ENCODE measurements around the gene CDC73. TPM values are rescaled to one million over a fixed set of nuclear protein-coding genes. Genes with fewer than 3 reads are reported as not detected.
A peak's percentile ranks its signal among the peaks of the same experiment; 100 is the strongest.

The CDC73 gene
- total and polyA plus RNA-seq, 9 of the 15 experiments (the other 6 are each of a cell fraction or from before 2014, with no cell fraction given), result 19.0 to 61.7 (median 30.1) TPM

DNA sequence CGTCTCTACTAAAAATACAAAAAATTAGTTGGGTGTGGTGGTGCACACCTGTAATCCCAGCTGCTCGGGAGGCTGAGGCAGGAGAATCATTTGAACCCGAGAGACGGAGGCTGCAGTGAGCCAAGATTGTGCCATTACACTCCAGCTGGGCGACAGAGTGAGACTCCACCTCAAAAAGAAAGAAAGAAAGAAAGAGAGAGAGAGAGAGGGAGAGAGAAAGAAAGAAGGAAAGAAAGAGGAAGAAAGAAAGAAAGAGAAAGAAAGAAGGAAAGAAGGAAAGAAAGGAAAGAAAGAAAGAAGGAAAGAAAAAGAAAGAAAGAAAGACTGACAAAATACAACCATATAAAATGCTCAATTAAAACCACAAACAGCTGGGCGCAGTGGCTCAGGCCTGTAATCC is 4.7 kb upstream of the CDC73 start (continued):
- TF ChIP-seq, protein P1, sequence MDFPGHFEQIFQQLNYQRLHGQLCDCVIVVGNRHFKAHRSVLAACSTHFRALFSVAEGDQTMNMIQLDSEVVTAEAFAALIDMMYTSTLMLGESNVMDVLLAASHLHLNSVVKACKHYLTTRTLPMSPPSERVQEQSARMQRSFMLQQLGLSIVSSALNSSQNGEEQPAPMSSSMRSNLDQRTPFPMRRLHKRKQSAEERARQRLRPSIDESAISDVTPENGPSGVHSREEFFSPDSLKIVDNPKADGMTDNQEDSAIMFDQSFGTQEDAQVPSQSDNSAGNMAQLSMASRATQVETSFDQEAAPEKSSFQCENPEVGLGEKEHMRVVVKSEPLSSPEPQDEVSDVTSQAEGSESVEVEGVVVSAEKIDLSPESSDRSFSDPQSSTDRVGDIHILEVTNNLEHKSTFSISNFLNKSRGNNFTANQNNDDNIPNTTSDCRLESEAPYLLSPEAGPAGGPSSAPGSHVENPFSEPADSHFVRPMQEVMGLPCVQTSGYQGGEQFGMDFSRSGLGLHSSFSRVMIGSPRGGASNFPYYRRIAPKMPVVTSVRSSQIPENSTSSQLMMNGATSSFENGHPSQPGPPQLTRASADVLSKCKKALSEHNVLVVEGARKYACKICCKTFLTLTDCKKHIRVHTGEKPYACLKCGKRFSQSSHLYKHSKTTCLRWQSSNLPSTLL (IDR thresholded peaks at IDR 0.05), result peak; percentile 38; the same call in 1 of the 2 replicates
- TF ChIP-seq HDGF (IDR thresholded peaks at IDR 0.05), result 0 out of 2 replicates have a peak, but pooled peaks have one; percentile 29
- 0 out of 4 replicates have a peak, but pooled peaks of 1 of the 2 experiments have one; percentile 41 for TF ChIP-seq ARNT (IDR thresholded peaks at IDR 0.05)
- TF ChIP-seq MTA2 (IDR thresholded peaks at IDR 0.05; ENCODE audit: low read depth), result peak; percentile 43; the same call in 1 of the 2 replicates
- 0 out of 2 replicates have a peak, but pooled peaks have one; percentile 14 for TF ChIP-seq HLTF (IDR thresholded peaks at IDR 0.05)
- TF ChIP-seq NCOA4 (IDR thresholded peaks at IDR 0.05; ENCODE audit: partially characterized antibody), result peak; percentile 34
- peak; percentile 60 for TF ChIP-seq MTA1 (IDR thresholded peaks at IDR 0.05; ENCODE audit: borderline replicate concordance)
- TF ChIP-seq SMARCA5 (IDR thresholded peaks at IDR 0.05), result peak; percentile 76
- 0 out of 2 replicates have a peak, but pooled peaks have one; percentile 40 for TF ChIP-seq ELF4 (CRISPR knock-in tag; IDR thresholded peaks at IDR 0.05)
- TF ChIP-seq BRD9 (IDR thresholded peaks at IDR 0.05; ENCODE audit: low read depth, partially characterized antibody), result peak; percentile 20
- TF ChIP-seq CSDE1 (IDR thresholded peaks at IDR 0.05), result 0 out of 4 replicates have a peak, but pooled peaks of 1 of the 2 experiments have one; percentile 28
- TF ChIP-seq ADNP (tag; IDR thresholded peaks at IDR 0.05), result peak; percentile 40; the same call in 1 of the 2 replicates
- TF ChIP-seq ZC3H8 (IDR thresholded peaks at IDR 0.05), result peak; percentile 85; the same call in 1 of the 2 replicates
